Astrocyte (in vitro differentiated cells and primary cell): Measurements from ENCODE around the gene CYP3A7. TPM values are rescaled to one million over a fixed set of nuclear protein-coding genes. Genes with fewer than 3 reads are reported as not detected.

ENCODE experiments used
- DNase-seq: peaks from one replicate; pipeline ENCODE4 v3.0.0-alpha.2; 2010; ENCODE audit warnings: low read depth
- FAIRE-seq: peaks from 2 replicates; lab custom pipeline; 2011; peaks lifted over from hg19 to GRCh38; lab: Jason Lieb, UNC
- H2AFZ ChIP-seq: 2 replicates; pipeline ENCODE4 v1.6.0; 2012; ENCODE audit warnings: low read depth, low read length, inconsistent platforms
- H3K27ac ChIP-seq: 2 replicates; pipeline ENCODE4 v1.5.1; 2011; ENCODE audit warnings: low read depth, low read length, inconsistent platforms
- H3K27me3 ChIP-seq: 2 replicates; pipeline ENCODE4 v1.6.0; 2011; ENCODE audit warnings: low read length, inconsistent platforms; ENCODE audit not compliant: insufficient read depth
- H3K36me3 ChIP-seq: 2 replicates; pipeline ENCODE4 v1.5.1; 2011; ENCODE audit warnings: low read length, inconsistent platforms; ENCODE audit not compliant: insufficient read depth
- H3K4me1 ChIP-seq: 2 replicates; pipeline ENCODE4 v1.5.1; 2011; ENCODE audit warnings: low read length, inconsistent platforms; ENCODE audit not compliant: insufficient read depth
- H3K4me2 ChIP-seq: 2 replicates; pipeline ENCODE4 v1.6.0; 2012; ENCODE audit warnings: low read length, inconsistent platforms
- H3K4me3 ChIP-seq: 2 replicates; pipeline ENCODE4 v1.5.1; 2011; ENCODE audit warnings: low read depth, mild to moderate bottlenecking, low read length, inconsistent platforms; ENCODE audit not compliant: insufficient read depth
- H3K79me2 ChIP-seq: 2 replicates; pipeline ENCODE4 v1.6.0; 2012; ENCODE audit warnings: mild to moderate bottlenecking, low read length, inconsistent platforms; ENCODE audit not compliant: insufficient read depth
- H3K9ac ChIP-seq: 2 replicates; pipeline ENCODE4 v1.6.0; 2012; ENCODE audit warnings: mild to moderate bottlenecking, low read length, inconsistent platforms
- H3K9me3 ChIP-seq: 2 replicates; pipeline ENCODE4 v1.5.1; 2012; ENCODE audit warnings: low read depth, mild to moderate bottlenecking, low read length, inconsistent platforms; ENCODE audit not compliant: insufficient read depth
- H4K20me1 ChIP-seq: 2 replicates; pipeline ENCODE4 v1.6.0; 2012; ENCODE audit warnings: low read length, inconsistent platforms; ENCODE audit not compliant: insufficient read depth
- H3K27ac Mint-ChIP-seq: one replicate; pipeline ENCODE4 v1.8.0; 2021; ENCODE audit warnings: mild to moderate bottlenecking, mixed read lengths; ENCODE audit not compliant: unreplicated experiment
- H3K27me3 Mint-ChIP-seq: one replicate; pipeline ENCODE4 v1.8.0; 2021; ENCODE audit warnings: low read depth, mixed read lengths; ENCODE audit not compliant: unreplicated experiment
- H3K36me3 Mint-ChIP-seq: one replicate; pipeline ENCODE4 v1.8.0; 2021; ENCODE audit warnings: low read depth, mixed read lengths; ENCODE audit not compliant: unreplicated experiment
- H3K4me1 Mint-ChIP-seq: one replicate; pipeline ENCODE4 v1.8.0; 2021; ENCODE audit warnings: low read depth, mixed read lengths; ENCODE audit not compliant: unreplicated experiment
- H3K4me3 Mint-ChIP-seq: one replicate; pipeline ENCODE4 v1.8.0; 2021; ENCODE audit warnings: mild to moderate bottlenecking, moderate library complexity, mixed read lengths; ENCODE audit not compliant: unreplicated experiment
- H3K9me3 Mint-ChIP-seq: one replicate; pipeline ENCODE4 v1.8.0; 2021; ENCODE audit warnings: mild to moderate bottlenecking, mixed read lengths; ENCODE audit not compliant: unreplicated experiment
- EZH2 ChIP-seq: IDR thresholded peaks from 2 replicates; pipeline ENCODE4 v1.6.1; 2012; ENCODE audit warnings: mild to moderate bottlenecking, low read length, inconsistent platforms; ENCODE audit not compliant: insufficient read depth
- total RNA-seq: library from RNA; stranded (reverse); gene quantifications from 2 replicates; pipeline ENCODE4 v1.2.1, GENCODE V29; 2021
- TF ChIP-seq, protein P1 (sequence below): IDR thresholded peaks from 2 replicates; pipeline ENCODE4 v1.5.1; 2011; ENCODE audit warnings: low read depth, mild to moderate bottlenecking, inconsistent platforms, low read length, moderate library complexity; ENCODE audit not compliant: insufficient read depth

Gene CYP3A7
- total RNA-seq, 1 donor from 2014 or later, result not detected

DNA sequence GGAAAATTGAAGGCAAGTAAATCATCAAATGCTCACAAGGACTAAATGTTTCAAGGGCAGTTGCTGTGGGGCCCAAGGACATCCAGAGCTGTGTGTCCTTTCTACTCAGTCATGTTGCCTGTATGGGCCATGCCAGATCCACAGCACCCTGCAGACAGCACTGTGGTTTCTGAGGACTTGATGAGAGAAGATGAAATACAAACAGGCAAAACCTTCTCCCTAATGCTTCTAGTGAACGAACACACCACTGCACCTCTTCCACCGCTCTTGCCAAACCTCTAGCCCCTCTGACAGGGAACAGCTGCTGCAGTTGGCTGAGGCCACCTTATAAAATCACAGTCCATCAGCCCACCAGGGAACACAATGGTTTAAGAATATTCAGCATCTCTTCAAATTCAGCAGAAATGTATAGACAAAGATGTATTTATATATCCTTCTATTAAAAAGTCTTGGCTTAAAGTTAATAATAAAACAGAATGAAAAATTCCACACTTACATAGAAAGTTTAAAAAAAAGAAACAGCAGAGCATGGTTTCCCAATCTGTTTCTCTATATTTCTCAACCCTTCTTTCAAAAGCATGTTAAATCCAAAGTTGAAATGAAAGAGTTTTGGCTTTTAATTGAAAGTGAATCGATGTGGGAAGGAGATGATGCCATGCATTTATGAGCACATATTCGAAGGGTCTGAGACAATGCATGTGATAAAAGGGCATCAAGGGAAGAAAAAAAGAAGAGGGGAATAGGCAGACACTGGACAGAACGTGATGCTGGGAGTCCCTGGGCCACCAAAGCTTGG lies 14.0 kb downstream of the CYP3A7 start:
- H3K27me3 Mint-ChIP-seq, result peaks cover 16% of the 10 kb centered on the region
- no peaks in the 10 kb centered on the region for H3K4me1 Mint-ChIP-seq
- H3K9me3 ChIP-seq, result no peaks in the 10 kb centered on the region
- DNase-seq (no peak), FAIRE-seq (no peak)
- H4K20me1 ChIP-seq, result no peaks in the 10 kb centered on the region
- no peak overlapping the region for H3K27ac ChIP-seq
- H3K9me3 Mint-ChIP-seq, result no peaks in the 10 kb centered on the region
- H3K4me1 ChIP-seq, result no peaks in the 10 kb centered on the region
- no peak overlapping the region for H2AFZ ChIP-seq
- no peak overlapping the region for H3K4me3 Mint-ChIP-seq
- no peaks in the 10 kb centered on the region for H3K79me2 ChIP-seq
- no peak for TF ChIP-seq EZH2
- TF ChIP-seq, protein P1, sequence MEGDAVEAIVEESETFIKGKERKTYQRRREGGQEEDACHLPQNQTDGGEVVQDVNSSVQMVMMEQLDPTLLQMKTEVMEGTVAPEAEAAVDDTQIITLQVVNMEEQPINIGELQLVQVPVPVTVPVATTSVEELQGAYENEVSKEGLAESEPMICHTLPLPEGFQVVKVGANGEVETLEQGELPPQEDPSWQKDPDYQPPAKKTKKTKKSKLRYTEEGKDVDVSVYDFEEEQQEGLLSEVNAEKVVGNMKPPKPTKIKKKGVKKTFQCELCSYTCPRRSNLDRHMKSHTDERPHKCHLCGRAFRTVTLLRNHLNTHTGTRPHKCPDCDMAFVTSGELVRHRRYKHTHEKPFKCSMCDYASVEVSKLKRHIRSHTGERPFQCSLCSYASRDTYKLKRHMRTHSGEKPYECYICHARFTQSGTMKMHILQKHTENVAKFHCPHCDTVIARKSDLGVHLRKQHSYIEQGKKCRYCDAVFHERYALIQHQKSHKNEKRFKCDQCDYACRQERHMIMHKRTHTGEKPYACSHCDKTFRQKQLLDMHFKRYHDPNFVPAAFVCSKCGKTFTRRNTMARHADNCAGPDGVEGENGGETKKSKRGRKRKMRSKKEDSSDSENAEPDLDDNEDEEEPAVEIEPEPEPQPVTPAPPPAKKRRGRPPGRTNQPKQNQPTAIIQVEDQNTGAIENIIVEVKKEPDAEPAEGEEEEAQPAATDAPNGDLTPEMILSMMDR, result no peak
- H3K27me3 ChIP-seq, result no peaks in the 10 kb centered on the region
- H3K9ac ChIP-seq, result no peak overlapping the region
- H3K4me2 ChIP-seq, result no peak overlapping the region
- H3K36me3 Mint-ChIP-seq, result no peaks in the 10 kb centered on the region
- H3K4me3 ChIP-seq, result no peak overlapping the region
- H3K36me3 ChIP-seq, result no peaks in the 10 kb centered on the region
- no peak overlapping the region for H3K27ac Mint-ChIP-seq

DNA sequence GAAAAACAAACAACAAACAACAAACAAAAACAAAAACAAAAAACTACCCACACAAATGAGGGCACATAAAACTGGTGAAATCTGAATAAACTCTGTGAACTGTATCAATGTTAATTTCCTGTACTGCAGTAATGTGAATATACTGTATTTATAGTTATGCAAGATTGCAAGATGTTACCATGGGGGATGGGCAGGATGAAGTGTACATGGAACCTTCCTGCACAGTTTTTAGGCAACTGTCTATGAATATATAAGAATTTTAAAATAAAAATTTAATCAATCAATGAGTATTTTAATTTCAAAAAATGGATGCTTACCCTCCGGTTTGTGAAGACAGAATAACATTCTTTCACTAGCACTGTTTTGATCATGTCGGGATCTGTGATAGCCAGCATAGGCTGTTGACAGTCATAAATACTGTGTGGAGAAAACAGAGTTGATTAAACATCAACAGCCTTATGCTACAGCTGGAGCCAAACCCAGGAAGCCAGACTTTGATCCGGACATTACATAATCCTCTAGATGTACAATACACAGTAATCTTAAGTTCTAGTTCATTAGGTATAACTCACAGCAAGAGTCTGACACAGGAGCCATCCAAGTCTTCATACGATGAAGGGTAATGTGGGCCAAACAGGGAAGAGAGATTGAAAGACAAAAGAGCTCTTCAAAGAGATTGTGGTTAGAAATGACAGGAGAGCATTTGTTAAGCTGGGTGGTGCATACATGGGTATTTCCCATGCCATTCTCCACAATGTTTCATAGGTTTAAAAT lies 14.8 kb downstream of the CYP3A7 start:
- Histone ChIP-seq H3K79me2 (no peaks in the 10 kb centered on the region), H3K27ac (no peak overlapping the region)

More for the DNA sequence above, 14.8 kb downstream of the CYP3A7 start:
- no peak overlapping the region for H3K4me3 ChIP-seq
- Mint-ChIP-seq H3K4me1 (no peaks in the 10 kb centered on the region), H3K4me3 (no peak overlapping the region), H3K27me3 (peaks cover 16% of the 10 kb centered on the region), H3K27ac (no peak overlapping the region), H3K36me3 (no peaks in the 10 kb centered on the region), H3K9me3 (no peaks in the 10 kb centered on the region)
- H3K4me2 ChIP-seq, result no peak overlapping the region
- no peak overlapping the region for H3K9ac ChIP-seq
- no peaks in the 10 kb centered on the region for H3K4me1 ChIP-seq
- FAIRE-seq (no peak), DNase-seq (no peak)
- H3K9me3 ChIP-seq, result no peaks in the 10 kb centered on the region
- TF ChIP-seq, protein P1, result no peak
- no peak overlapping the region for H2AFZ ChIP-seq
- H4K20me1 ChIP-seq, result no peaks in the 10 kb centered on the region
- no peaks in the 10 kb centered on the region for H3K36me3 ChIP-seq
- no peaks in the 10 kb centered on the region for H3K27me3 ChIP-seq
